Measurements from ENCODE around the gene S100A8.
"Not testable (repeated sequence)": the region's sequence is repeated elsewhere in the genome, so short reads cannot be mapped to it uniquely, and the experiment has no call there.

The S100A8 gene

DNA sequence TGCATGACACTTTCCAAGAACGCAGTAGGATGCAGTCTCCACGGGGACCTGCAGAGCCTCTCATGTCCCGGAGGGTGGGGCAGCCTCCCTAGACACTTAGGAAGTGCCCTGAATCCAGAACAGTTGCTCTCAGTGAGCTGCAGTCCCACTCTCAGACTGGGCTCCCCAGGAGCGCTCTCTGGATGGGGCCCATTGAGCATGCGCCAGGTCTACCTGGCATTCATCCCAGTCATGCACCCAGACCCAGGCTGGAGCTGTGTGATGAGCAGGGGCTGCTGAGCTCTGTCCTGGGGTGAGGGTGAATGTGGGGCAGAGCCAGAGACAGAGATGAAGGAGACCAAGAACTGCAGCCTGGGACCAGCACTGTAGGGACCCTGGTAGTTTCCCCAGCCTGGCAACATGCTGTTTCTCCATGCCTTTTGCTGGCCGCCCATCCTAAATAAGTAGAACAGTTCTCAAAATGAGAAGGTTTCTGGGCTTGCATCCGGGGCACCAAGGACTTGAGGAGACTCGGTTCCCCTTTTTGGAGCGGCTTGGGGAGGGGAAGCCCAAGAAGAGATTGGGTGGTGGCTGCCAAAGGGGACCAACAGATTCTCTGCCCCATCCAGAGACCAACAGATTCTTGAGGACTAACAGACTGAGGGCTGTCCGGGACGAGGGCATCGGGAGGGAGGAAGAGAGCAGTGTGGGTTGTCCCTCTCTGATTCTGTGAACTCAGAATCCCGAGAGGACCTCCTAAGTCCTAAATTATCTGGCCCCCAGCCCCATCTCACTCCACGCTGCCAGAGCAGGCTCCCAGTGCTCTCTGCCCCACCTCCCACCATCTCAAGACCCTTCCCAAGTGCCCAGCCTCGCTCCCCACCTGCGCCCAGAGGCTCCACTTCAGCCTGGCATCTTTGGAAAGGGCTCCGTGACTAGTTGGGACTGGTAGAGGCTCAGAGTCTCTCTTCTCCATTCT lies 41.2 kb downstream of the S100A8 start:
- in situ Hi-C loops (cut with MboI; ENCODE audit: low sequenced_read_pairs) = no loop called here

DNA sequence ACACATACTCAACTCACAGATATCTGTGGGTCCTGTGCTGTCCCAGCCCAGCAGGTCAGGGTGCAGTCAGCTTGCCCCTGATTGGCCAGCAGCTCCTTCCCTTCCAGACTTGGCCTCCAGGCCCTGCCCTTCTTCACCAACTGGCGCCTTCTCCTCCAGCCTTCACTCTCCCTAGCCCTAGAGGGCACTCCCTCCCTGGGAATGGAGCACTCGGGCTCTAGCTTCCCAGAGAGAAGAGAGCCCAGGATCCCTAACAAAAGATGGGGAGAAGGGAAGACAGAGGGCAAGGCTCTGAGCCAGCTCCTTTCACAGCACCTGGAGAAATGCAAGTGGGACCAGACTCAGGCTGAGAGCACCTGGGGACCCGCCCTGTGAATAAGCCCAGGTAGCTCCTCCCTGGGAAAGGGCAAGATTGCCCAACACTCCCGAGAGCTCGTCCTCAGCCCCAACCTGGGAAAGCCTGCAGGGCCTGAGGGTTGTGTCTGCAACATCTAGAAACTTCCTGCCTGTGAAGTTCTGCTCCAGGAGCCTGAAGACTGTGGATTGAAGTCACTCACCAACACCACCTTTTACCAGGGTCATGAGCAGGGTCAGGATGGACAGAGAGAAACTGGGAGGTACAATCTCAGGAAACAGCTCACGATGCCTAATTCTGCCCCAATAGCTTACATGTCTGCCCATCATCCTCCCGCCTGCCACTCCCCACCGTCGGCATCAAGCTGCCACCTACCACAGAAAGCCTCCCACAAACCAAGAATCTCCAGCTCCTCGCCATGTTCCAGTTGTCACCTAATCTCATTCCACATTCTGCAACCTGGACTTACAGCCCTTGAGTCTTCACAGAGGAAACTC lies 42.1 kb downstream of the S100A8 start, which contains the start of gene PGLYRP4:
TSS of gene PGLYRP4 (minus strand) at position 331 of the 852 bp plus-strand sequence. CDS start 909 bp downstream, outside the sequence.
- in situ Hi-C loops (cut with MboI; ENCODE audit: low sequenced_read_pairs) = no loop called here

DNA sequence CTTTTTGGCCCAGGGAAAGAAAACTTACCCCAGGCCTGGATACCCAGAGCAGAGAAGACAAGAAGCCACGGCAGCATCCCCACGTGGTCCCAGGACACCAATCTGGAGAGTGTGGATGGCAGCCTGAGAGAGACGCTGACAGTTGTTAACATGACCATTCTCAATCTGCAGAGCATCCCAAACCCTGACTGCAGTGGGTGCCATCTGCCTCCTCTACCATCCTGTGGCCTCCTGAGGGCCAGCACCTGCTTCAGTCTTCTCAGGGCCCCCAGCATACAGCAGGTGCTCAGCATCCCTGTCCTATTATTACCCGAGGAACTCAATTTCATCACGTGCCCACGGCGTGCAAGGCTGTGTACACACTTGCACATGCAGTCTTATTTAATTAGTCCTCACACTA lies 43.0 kb downstream of the S100A8 start:
- in situ Hi-C loops (cut with MboI; ENCODE audit: low sequenced_read_pairs) = no loop called here

DNA sequence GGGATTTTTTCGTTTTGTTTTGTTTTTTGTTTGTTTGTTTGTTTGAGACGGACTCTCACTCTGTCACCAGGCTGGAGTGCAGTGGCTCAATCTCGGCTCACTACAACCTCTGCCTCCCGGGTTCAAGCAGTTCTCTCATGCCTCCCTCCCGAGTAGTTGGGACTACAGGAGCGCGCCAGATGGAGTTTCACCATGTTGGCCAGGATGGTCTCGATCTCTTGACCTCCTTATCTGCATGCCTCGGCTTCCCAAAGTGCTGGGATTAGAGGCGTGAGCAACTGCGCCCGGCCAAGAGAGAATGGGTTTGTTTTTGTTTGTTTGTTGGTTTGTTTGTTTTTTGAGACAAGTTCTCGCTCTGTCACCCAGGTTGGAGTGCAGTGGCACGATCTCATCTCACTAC lies 43.8 kb downstream of the S100A8 start:
- in situ Hi-C loops (cut with MboI; ENCODE audit: low sequenced_read_pairs) = not testable (repeated sequence)

DNA sequence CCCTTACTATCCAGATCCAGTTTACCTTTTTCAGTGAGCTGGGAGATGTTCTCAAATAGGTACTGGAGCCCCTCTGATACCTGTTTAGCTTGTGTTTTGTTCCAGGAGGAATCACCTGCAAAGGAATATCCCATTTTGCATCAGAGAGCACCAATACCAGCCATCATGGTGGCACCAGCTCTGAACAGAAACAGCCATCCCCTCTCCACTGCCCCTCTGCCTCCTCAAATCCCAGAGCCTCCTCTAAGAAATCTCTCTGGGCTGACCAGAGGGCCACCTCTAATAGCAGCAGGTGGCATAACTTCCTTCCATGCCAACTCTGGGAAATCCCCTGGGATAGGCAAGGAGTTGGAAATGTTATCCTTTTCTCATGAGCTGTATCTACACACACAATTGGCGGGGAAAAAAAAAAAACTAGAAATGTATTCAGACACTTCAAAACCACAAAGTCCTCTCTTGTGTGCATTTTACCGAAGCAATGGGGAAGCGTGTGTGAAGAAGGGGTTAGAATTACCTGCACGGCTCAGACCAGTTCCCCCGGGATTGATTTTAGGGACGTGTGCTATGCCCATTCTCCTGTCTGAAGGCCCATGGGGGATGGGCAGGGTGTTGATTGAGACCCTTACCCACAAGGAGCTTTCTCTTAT lies 44.7 kb downstream of the S100A8 start:
- in situ Hi-C loops (cut with MboI; ENCODE audit: low sequenced_read_pairs) = no loop called here

DNA sequence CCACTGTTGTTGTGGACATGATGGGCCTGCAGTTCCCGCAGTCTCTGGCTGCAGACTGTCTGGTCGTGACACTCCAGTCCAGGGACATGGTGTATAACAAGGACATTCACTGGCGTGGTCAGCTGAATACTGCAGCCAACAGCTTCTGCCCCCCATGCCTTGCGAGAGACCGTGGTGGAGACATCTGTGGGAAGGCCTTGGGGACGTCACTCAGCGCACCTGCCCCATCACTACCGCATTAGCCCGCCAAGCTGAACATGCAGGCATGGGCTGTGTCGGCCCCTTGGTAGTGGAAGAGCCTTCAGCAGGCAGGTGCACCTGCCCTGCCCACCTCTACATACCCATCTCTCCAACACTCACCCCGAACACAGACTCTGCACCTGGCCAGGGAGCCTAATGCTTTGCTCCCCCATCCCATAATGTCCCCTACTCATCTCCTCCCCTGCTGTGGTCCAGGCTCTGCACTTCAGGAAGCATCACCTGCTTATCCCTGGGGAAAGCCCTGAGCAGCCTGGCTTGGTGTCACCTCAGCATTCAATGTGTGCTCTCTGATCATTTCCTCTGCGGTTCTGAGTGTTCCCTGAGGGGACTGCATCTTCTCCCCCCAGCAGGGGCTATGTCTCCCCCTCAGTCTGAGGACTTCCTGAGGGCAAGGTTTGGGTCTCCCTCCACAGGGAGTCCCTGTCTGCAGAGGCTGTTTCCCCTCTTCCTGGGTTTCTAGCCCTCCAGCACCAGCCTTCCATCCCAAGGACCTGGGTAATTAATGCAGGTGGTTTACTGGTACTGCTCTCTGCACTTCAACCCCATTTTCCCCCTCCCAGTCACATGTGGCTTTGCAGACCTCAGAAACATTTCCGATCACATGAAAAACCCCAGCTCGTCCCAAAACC lies 45.4 kb downstream of the S100A8 start:
- in situ Hi-C loops (cut with MboI; ENCODE audit: low sequenced_read_pairs) = no loop called here

DNA sequence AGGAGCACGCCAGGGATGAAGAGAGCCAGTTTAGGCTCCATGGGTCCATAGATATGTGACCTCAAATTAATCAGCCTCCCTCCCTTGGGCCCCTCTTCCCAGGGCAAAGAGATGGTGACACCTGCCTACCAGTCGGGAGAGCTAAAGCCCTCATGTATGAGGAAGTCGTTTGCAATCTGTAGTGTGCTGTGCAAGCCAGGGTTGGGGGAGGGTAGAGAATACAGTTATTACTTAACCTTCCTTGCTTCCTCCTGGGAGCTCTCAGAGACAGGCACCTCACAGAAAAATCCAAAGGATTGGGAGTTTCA lies 46.2 kb downstream of the S100A8 start:
- in situ Hi-C loops (cut with MboI; ENCODE audit: low sequenced_read_pairs) = no loop called here

DNA sequence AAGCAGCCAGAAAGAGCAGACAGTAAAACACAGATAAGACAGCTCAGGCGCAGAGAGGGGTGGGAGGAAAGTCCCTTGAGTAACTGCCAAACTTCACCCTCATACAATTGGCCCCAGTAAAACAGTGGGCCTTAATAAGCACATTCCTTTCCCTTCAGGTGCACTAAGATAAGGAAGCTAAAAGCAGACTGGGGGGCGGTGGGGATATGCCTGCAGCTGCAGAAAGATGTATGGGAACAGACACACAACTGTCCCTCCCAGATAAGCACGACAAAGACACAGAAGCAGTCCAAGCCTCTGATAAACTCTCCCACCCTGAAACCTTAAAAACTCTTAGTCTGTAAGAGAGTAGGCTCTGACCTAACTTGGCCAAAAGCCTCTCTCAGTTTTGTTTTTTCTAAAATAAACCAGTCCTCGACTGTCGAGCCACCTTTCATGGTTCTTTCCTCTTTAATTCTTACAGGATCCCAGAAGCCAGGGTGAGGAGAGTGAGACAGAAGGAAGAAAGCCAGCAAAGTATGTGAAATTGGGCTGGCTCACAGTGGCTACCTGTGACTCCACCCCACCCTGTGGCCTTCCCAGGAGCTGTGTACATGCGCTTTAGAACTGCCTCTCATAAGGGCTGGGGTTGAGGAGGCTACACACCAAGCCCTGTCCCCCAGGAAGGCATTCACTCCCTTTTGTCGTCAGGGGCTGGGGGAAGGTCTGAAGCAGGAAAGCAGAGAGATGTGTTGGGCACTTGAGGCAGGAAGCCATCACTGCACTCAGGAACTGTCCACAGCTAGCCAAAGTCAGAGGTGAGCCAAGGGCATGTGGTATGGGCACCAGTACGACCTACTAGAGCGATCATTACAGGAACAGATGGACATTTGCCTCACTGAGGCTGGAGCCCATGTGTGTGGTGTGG lies 46.8 kb downstream of the S100A8 start:
- in situ Hi-C loops (cut with MboI; ENCODE audit: low sequenced_read_pairs) = no loop called here

DNA sequence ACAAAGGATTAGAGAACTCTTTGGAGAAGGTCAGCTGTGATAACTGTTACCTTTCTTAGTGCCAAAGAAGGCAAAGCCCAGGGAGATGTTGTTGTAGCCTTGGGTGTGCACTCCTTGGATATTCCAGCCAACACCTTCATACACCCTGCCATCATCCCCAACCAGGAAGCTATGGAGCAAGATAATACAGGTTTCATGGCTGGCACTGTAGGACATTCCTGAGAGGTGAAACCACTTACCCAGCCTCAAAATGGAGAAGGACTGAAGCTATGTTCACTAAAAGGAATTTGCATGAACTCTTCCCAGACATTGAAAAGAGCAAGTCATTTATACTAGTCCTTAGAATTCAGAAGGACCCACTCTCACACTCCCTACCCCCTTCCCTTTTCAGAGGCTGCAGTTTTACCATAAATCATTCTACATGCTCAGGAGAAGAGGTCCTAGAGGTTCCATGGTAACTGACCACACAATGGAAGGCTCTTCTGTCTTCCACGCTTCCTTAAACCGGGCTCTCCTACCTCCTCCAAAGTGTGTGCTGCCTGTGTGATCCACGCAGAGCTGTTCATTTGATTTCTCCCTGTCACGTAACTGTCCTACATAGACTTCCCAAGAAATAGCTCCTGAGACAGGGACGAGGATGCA lies 47.7 kb downstream of the S100A8 start:
- in situ Hi-C loops (cut with MboI; ENCODE audit: low sequenced_read_pairs) = no loop called here

DNA sequence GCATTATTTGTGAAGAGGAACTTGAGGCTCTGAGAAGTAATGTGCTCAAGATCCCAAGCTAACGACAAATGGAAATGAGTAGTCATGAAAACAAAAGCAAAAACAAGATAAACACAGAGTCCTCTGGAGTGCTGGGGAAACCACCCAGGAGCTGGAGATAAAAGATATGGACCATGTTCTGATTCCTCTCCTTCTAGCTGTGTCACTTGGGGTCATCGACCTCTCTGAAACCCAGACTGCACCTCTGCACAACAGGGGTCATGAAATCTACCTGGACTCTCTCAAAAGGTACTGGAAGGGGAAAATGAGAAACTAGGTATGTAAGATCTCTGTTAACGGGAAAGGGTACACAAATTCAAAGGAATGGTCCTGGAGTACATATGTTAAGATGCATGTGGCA lies 48.7 kb downstream of the S100A8 start:
- in situ Hi-C loops (cut with MboI; ENCODE audit: low sequenced_read_pairs) = no loop called here

DNA sequence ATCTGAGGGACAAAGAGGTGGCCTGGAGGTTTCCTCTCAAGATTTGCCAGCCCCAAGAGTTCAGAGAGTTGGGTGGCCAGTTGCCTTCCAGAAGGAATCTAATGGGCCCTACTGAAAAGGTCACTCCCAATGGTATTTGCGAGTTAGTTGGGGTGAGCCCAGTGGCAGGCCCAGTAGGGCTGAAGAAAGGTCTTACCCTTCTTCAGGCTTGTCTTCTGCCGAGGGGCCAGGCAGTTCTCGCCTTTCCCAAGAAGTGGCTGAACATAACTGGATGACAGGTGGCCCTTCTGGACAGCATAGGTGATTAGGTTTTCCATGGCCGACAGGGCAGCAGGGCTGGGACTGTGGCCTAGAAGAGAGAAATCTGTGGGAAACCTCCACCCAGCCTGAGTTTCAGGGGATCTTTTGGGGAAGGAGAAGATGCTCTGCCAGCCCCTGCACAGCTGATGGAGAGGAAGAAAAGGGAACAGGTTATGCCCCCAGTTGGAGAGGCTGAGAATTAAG lies 49.4 kb downstream of the S100A8 start:
- in situ Hi-C loops (cut with MboI; ENCODE audit: low sequenced_read_pairs) = no loop called here

DNA sequence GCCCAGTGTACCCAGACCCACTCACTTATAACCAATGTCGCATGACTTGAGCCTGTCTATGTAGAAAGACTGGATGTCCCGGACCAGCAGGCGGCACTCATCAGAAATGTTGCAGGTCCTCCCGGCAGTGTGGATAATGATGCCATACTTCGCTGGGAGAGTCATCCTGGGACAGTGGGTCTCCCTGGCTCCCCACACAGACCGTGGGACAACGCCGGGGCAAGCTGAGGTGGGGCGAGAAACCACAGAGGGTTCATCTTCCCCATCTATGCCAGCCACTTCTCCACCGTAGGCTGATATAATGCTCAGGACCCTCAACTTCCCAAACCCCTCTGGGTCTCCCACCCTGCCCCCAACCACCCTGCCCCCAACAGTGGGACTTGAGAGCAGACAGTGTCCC lies 50.5 kb downstream of the S100A8 start:
- in situ Hi-C loops (cut with MboI; ENCODE audit: low sequenced_read_pairs) = no loop called here
